Measurements from ENCODE around the gene RPL12. TPM values are rescaled to one million over a fixed set of nuclear protein-coding genes. Genes with fewer than 3 reads are reported as not detected.

The RPL12 gene
- total RNA-seq, 1 donor from 2014 or later = 1,020 TPM

DNA sequence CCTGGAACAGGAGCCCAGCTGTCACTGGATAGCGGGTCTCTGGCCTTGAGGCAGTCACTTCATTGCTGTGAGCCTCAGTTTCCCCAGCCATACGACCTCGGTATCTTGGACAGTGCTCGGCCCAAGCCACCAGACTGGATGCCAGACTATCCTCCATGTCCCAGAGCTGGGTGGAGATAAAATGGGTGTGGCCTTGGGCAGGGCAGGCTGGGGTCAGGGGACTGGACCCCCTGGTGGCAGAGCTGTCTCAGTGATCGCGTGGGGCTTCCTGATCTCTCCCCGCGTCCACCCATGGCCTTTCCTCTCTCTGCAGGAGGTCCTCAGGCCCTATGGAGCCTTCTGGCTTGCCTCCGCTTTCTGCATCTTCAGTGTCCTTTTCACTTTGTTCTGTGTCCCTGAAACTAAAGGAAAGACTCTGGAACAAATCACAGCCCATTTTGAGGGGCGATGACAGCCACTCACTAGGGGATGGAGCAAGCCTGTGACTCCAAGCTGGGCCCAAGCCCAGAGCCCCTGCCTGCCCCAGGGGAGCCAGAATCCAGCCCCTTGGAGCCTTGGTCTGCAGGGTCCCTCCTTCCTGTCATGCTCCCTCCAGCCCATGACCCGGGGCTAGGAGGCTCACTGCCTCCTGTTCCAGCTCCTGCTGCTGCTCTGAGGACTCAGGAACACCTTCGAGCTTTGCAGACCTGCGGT is 44.3 kb downstream of the RPL12 start:
- Histone ChIP-seq H3K36me3 (peaks cover 18% of the 10 kb centered on the region), H3K27me3 (no peaks in the 10 kb centered on the region), H3K4me1 (no peaks in the 10 kb centered on the region), H3K27ac (no peak overlapping the region), H3K4me3 (no peak overlapping the region), H3K9me3 (no peaks in the 10 kb centered on the region)
- intact Hi-C loops (cut with DNase I) = no loop called here
- TF ChIP-seq, protein P1, sequence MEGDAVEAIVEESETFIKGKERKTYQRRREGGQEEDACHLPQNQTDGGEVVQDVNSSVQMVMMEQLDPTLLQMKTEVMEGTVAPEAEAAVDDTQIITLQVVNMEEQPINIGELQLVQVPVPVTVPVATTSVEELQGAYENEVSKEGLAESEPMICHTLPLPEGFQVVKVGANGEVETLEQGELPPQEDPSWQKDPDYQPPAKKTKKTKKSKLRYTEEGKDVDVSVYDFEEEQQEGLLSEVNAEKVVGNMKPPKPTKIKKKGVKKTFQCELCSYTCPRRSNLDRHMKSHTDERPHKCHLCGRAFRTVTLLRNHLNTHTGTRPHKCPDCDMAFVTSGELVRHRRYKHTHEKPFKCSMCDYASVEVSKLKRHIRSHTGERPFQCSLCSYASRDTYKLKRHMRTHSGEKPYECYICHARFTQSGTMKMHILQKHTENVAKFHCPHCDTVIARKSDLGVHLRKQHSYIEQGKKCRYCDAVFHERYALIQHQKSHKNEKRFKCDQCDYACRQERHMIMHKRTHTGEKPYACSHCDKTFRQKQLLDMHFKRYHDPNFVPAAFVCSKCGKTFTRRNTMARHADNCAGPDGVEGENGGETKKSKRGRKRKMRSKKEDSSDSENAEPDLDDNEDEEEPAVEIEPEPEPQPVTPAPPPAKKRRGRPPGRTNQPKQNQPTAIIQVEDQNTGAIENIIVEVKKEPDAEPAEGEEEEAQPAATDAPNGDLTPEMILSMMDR (IDR thresholded peaks at IDR 0.05) = no peak
- no peak for DNase-seq
- ATAC-seq = no peak

DNA sequence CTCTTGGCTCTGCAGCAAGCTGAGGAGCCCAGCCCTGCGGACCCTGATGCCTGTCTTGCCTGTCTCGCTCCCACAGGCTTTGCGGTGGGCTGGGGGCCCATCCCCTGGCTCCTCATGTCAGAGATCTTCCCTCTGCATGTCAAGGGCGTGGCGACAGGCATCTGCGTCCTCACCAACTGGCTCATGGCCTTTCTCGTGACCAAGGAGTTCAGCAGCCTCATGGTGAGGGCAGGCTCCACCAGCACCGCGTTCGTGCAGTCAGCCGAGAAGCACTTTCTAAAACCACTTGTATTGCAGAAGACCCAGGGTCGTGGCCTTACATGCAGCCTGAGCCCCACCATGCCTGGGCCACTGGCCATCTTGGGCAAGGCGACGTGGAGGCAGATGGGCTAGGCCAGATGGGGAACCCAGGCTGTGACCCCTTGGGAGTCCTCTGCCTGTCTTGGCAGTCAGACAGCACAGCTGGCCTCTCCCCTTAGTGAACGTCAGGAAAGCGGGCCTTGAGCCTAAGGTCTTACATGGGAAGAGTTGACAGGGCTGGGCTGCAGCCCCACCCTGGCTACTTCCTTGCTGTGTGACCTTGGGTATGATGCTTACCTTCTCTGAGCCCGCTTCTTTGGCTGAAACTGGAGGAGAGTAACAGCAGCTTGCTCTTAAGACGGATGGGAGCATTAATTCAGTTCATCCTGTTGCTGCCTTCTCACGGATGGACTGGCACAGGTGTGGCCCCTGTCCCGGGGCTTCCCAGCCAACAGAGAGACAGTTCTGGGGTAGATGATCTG is 45.7 kb downstream of the RPL12 start:
- ATAC-seq (no peak), DNase-seq (no peak)
- Histone ChIP-seq H3K27ac (no peak overlapping the region), H3K9me3 (no peaks in the 10 kb centered on the region), H3K36me3 (peaks cover 18% of the 10 kb centered on the region), H3K27me3 (no peaks in the 10 kb centered on the region), H3K4me3 (no peak overlapping the region), H3K4me1 (no peaks in the 10 kb centered on the region)
- intact Hi-C loops (cut with DNase I) = no loop called here
- TF ChIP-seq, protein P1 (IDR thresholded peaks at IDR 0.05) = no peak

- Histone ChIP-seq H3K4me1 (no peaks in the 10 kb centered on the region), H3K36me3 (peaks cover 18% of the 10 kb centered on the region), H3K27ac (no peak overlapping the region), H3K27me3 (no peaks in the 10 kb centered on the region), H3K4me3 (no peak overlapping the region), H3K9me3 (no peaks in the 10 kb centered on the region)
- TF ChIP-seq, protein P1 (IDR thresholded peaks at IDR 0.05) = no peak
- intact Hi-C loops (cut with DNase I) = no loop called here
- ATAC-seq (no peak), DNase-seq (no peak)
These were observed 46.6 kb downstream of the RPL12 start for GRCh38 chr9:127404631-127405030.

DNA sequence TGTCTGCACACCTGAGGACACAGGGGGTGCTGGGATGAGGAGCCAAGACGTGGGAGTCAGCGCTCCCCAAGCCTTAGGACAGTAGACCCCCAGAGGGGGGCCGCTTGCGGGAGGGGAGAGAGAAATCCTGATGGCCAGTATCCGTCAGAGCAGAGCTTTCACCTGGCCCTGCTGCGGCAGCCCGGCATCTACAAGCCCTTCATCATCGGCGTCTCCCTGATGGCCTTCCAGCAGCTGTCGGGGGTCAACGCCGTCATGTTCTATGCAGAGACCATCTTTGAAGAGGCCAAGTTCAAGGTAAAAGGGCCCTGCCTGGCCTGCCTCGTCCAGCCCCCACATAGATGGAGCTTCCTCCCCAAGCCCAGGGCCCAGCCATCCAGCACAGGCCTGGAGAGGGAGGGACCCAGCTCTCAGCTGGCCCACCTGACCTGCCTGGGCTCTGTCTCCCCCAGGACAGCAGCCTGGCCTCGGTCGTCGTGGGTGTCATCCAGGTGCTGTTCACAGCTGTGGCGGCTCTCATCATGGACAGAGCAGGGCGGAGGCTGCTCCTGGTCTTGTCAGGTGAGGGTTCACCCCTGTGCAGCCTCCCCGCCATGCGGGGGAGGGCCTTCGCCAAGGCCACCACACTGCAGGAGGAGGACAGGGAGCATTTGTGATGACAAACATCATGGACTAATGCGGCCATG is 47.6 kb downstream of the RPL12 start:
- peaks cover 2% of the 10 kb centered on the region for H3K4me1 ChIP-seq
- H3K27ac ChIP-seq = no peak overlapping the region
- DNase-seq (peak; percentile 58), ATAC-seq (no peak)
- no peaks in the 10 kb centered on the region for H3K9me3 ChIP-seq
- no peaks in the 10 kb centered on the region for H3K27me3 ChIP-seq
- intact Hi-C loops (cut with DNase I) = no loop called here
- no peak overlapping the region for H3K4me3 ChIP-seq
- H3K36me3 ChIP-seq = peaks cover 18% of the 10 kb centered on the region
- TF ChIP-seq, protein P1 (IDR thresholded peaks at IDR 0.05) = no peak

DNA sequence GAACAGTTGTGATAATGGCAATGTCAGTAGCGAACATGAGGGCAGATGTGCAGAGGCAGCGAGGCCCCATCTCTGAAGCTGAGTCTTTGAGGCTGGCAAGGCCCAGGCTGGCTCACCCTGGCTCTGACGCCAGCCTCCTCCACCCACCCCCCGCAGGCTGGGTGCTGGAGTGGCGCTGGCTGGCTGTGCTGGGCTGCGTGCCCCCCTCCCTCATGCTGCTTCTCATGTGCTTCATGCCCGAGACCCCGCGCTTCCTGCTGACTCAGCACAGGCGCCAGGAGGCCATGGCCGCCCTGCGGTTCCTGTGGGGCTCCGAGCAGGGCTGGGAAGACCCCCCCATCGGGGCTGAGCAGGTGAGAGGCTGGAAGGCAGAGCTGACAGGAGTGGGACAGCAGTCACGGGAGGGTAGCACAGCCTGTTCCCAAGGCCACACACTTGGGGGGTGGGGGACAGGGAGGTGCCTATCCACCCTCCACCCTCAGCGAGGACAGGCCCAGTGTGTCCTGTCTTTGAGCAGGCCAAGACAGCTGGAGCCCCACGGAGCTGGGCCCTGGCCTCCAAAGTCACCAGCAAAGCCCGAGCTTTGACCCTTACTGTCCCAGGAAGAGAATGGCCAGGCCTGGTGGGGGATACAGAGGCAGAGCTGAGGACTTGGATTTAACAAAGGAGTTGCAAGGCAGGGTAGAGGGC is 48.7 kb downstream of the RPL12 start:
- H3K4me3 ChIP-seq = no peak overlapping the region
- no peak for ATAC-seq
- intact Hi-C loops (cut with DNase I) = no loop called here
- no peaks in the 10 kb centered on the region for H3K27me3 ChIP-seq
- no peak overlapping the region for H3K27ac ChIP-seq
- DNase-seq = peak; percentile 53
- no peaks in the 10 kb centered on the region for H3K9me3 ChIP-seq
- H3K36me3 ChIP-seq = peaks cover 18% of the 10 kb centered on the region
- H3K4me1 ChIP-seq = peaks cover 11% of the 10 kb centered on the region
- TF ChIP-seq, protein P1 (IDR thresholded peaks at IDR 0.05) = no peak

All from upper lobe of right lung (tissue), 1 donor.